NCI-H446 treated with DMSO at 0.1 percent for 48 hours (cell line): Measurements from ENCODE around the gene FGR.
"Not testable (repeated sequence)": the region's sequence is repeated elsewhere in the genome, so short reads cannot be mapped to it uniquely, and the experiment has no call there.

Experiments used
- DNase-seq: peaks from one replicate; lab custom pipeline; 2025; lab: John Stamatoyannopoulos, UW

FGR gene

DNA sequence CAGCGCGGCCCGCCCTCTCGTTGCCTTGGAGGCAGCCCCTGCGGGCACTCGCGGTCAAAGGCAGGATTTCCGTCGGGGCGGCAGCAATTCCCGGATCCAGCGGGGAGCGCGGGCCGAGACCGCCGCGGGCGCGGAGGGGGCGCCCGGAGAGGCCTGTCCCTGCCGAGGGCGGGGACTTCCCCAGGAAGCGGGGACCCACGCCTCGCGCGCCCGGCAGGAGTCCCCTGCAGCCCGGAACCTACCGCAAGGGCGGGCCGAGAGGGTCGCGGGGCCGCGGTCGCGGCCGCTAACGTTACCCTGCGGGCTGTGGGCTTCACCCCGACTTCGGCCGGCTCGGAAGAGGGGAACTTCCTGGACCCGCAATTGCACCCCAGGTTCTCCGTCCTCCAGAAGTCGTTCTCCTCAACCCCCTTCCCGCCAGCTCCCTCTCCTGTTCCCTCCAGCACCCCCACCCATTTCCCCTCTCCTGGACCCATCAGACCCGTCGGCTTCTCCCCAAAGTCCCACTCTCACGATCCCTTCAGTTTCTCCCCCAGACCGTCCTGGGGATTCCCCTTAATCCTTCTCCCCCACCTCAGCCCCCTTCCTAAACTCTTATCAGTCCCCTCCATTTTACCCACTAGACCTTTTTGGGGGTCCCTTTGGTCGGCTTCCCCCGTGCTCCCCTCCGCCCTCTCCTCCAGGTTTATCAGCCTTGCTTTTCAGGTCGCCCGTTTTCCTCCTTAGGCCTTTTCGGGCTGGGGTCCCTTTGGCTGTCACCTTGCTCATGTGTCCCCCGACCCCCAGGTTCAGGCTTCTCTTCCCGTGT lies 604 bp downstream of the FGR start:
- DNase-seq: no peak

- no peak for DNase-seq
Measured at GRCh38 chr1:27633640-27634176, 1.3 kb downstream of the FGR start.

DNA sequence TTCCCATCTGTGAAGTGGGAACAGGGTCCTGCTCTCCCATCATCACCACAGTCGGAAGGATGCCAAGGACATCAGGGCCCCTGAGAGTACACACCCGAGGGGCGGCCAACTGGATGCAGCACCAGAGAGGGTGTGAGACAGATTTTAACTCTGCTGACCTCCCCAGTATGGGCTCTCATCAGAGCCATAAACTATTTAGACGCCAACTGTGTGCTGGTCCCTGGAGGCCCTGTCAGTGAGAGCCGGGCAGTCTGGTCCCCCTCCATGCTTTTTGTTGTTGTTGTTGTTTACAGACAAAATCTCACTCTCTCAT lies 1.7 kb downstream of the FGR start:
- no peak for DNase-seq

DNA sequence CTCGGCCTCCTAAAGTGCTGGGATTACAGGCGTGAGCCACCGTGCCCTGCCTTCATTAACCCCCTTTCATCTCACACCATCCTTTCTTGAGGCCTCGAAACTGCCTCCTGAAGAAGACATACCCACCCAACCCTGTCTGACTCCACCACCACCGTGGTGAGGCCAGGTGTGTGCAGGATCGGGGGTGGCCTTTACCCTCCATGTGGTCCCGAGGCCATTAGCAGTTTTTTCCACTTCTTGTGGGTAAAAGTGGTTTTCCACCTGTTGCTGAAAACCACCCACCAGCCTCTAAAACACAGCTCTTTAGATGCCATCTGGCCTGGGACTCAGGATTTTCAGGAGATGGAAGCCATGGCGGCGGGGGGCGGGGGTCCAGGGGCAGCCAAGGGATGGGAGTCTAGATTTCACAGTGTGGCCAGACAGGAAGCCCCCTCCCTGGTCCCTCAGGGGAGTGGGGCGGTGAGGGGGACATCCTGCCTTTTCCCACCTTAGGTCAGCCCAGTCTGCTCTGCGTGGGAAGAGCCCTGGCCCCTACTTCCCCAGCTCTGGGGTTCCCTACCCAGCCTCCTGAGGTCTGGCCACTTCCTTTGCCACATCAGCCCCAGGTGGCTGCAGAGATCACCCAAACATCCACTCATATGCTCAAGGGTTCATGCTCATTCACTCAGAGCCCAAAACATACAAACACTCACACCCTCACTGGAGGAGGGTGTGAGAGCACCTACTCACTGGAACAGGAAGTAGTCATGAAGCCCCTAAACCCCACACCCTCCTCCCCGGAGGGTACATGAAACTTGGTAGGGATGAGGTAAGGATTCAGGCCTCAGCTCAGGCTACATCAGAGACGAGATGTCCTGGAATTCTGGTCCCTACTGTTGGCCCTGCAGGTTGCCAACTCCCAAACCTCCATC lies 2.3 kb downstream of the FGR start:
- DNase-seq: no peak

- DNase-seq: no peak
Measured at GRCh38 chr1:27630859-27631491, 4.0 kb downstream of the FGR start.

DNA sequence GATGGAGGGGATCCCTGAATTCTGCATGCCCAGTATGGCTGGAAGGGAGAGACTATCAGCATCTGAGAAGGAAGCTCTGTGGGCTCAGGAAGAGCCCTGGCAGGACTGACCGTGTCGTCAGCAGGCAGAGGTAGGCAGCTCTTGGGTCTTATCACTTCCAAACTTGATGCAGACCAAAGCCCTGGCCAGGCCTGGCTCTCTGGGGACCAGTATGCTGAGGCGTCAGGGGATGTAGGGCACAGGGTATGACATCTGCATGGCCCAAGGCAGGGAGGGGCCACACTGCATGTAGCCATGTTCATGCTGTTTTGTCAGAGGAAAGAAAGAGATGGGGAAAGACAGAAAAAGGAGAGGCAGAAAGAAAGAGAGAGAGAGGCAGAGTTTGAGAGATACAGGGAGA lies 6.3 kb downstream of the FGR start:
- DNase-seq: no peak

DNA sequence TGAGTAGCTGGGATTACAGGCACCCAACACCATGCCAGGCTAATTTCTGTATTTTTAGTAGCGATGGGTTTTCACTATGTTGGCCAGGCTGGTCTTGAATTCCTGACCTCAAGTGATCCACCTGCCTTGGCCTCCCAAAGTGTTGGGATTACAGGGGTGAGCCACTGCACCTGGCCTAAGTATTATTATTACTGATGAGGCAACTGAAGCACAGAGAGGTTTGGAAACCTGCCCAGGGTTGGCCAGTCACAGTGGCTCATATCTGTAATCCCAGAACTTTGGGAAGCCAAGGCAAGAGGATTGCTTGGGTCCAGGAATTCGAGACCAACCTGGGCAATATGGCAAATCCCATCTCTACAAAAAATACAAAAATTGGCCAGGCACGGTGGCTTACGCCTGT lies 7.3 kb downstream of the FGR start:
- DNase-seq: not testable (repeated sequence)

GRCh38 chr1:27627061-27627460 lies 7.9 kb downstream of the FGR start:
- DNase-seq: no peak

DNA sequence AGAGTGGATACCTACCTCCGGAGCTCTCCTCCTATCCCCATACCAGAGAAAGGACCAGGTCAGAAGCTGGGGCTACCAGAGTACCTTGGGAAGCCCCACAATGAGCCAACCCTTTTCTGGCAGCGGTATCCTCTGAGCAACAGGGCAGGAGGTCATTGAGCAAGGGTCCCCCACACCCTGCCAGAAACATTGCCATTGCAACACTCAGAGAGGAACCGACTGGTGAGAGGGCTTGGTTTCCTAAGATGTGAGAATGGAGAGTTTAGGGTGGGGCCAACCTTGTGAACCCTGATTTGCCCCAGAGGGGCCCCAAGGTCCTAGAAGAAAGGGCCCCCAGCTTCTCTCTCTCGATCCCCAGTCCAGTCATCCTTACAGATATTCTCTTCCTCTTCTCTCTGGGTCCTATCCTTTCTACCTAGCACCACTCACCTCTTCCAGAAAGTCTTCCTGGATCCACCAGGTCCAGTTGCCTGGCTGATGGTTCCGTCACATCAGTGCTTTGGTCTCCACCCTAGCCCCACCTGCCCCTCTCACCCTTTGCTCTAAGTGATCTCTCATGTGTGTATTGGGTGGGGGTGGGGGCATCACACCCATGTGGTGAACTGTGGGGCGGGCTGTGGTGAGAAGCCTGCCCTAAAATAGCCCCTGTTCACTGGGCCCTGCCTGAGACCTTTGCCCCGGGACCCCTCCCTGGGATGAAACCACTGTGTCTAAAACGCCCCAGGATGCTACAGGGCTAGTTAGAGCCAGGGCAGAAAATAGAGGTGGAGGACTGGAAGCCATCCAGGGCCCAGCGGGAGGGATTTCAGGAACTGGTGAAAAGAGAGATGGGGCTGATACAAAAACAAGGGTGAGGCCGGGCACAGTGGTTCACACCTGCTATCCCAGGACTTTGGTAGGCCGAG lies 8.7 kb downstream of the FGR start:
- DNase-seq: no peak

- DNase-seq: no peak
Measured at GRCh38 chr1:27624467-27625178, 10.4 kb downstream of the FGR start.

DNA sequence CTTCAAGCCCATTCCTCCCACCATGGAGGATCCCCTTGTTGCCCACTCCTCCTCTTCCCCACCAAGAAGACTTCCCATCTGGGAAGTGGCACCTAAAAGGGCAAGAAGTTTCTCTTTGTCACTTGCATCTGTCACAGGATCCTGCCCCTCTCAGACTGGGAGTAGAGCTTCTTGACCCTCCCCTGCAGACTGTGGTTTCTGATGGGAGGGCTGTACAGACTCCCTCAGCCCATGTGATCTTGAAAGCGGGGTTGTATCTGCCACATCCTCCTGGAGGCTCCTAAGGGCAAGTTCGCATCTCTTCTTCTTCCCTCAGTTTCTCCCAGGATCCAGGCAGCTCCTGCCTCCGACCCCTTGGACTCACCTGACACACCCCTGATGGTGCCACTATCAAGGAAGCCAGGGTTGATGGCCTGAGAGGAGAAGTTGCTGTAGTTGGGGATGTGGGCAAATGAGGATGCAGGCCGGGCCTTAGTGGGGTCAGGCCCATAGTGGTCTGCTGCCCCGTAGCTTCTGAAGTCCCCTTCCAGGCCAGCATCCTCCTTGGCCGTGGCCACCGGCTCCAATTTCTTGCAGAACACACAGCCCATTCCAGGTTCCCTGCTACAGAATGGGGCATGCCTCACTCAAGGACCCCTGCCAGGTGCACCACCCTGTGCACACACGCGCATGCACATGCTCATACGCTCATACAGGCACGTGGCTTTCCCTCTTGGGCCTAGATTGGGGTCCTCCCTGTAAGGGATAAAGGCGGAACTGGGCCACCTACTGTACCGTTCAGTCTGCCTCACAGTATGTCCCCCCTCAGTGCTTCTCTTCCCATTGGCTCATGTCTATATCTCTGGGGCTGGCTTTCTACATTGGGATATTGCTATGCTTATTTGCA lies 11.4 kb downstream of the FGR start:
- no peak for DNase-seq

GRCh38 chr1:27622828-27623227 lies 12.2 kb downstream of the FGR start:
- DNase-seq: no peak

DNA sequence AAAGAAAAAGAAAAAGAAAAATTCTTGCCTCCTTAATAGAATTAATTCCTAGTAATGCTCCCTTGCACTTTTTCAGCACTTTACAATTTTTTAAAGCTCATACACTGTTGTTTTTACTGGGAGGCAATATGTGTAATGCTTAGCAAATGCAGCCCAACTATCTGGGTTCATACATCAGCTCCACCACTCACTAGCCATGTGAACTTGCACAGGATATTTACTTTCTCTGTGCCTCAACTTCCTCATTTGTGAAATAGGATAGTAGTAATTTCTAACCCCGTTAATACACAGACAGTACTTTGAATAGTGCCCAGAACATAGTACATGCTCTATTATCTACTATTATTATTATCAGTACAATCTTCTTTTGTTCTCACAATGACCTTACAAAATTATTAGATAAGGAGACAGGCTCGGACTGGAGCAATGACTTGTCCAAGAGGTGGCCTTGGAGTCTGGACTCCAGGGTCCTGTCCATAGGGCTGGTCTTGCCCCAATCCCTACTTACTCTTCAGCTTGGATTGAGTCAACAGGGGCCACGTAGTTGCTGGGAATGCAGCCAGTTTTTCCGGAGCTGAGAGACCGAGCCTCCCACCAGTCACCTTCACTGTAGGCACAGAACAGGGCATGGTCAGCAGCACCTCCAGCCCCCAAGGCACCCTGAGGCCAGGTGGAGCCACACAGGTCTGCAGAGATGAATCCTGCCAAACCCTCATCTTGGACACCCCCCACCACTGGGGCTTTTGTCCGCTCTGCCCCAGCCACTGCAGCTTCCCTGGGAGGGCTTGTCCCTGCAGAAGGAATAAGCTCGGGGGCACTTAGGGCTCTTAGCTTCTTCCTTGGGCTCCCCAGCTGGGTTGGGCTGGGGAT lies 13.7 kb downstream of the FGR start:
- DNase-seq: no peak

DNA sequence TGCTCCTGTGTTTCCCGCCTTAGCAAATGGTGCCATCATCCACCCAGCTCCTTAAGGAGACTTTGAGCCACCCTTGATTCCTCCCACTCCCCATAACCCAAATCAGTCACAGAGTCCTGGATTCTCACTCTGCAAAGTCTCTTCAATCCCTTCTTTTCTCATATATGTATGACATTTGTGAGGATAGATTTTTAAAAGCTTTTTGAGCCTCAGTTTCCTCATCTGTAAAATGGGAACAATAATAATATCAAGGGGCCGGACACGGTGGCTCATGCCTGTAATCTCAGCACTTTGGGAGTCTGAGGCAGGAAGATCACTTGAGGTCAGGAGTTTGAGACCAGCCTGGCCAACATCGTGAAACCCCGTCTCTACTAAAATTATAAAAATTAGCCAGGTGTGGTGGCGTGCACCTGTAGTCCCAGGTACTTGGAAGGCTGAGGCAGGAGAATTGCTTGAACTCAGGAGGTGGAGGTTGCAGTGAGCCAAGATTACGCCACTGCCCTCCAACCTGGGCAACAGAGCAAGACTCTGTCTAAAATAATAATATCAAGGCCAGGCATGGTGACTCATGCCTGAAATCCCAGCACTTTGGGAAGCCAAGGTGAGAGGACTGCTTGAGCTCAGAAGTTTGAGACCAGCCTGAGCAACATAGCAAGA lies 15.1 kb downstream of the FGR start:
- not testable (repeated sequence) for DNase-seq

GRCh38 chr1:27618341-27619082 lies 16.5 kb downstream of the FGR start:
- DNase-seq: no peak

DNA sequence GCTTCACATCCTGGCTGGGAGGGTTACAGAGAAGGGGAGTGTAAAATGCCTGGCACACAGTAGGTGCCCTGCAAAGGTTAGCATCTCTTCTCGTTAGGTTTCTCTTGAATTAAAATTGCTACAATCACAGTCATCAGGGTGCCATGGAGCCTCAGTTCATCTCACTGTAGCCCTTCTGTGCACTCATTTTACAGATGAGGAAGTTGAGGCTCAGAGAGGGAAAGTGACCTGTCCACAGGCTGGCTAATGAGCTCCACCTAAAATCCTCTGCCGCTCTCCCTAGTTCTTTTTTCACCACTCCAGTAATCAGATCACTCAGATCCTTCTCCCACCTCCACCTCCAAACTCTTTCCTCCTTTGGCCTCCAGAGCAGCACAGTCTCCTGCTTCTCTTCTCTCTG lies 17.6 kb downstream of the FGR start:
- no peak for DNase-seq

DNA sequence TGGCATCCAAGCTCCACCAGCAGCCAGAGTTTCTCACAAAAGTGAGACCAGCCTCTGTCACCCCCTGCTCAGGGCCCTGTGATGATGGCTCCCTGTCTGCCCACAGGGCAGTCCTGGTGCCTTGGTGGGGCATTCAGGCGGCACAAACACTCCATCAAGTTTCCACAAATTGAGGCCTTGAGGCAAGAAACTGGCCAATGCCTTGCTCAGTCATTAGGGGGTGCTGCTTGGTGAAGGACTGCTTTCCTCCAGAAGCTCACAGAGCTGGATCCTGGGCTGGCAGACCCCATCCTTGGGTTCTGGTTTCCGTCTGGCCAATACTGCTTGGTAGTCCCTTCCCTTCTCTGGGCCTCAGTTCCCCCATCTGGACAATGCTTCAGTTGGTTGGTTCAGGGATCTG lies 18.5 kb downstream of the FGR start:
- DNase-seq: no peak
